Left lung (tissue), 10 donors: ENCODE measurements around the gene CCNYL1. TPM values are rescaled to one million over a fixed set of nuclear protein-coding genes. Genes with fewer than 3 reads are reported as not detected.

Source experiments
- ATAC-seq: fragments of 200-7000 bp; cut with Tn5 transposase; one replicate; pipeline ENCODE4 v1.9.1; 2020; ENCODE audit warnings: moderate library complexity
- DNase-seq, 4 donors: peaks; one replicate each; pipeline ENCODE4 v3.0.0-alpha.2; 2013 to 2020
- H3K27ac ChIP-seq, 2 donors: fragments of 200-600 bp; sonication (generic) in 1 of 2; one replicate each; pipeline versions ENCODE4 v1.5.0 to v1.8.0; 2020 to 2021
- H3K27me3 ChIP-seq, 2 donors: fragments of 200-600 bp; sonication (generic) in 1 of 2; one replicate each; pipeline versions ENCODE4 v1.5.0 to v1.8.0; 2020 to 2021
- H3K36me3 ChIP-seq, 2 donors: fragments of 200-600 bp; sonication (generic) in 1 of 2; one replicate each; pipeline versions ENCODE4 v1.5.0 to v1.8.0; 2020 to 2021
- H3K4me1 ChIP-seq, 2 donors: fragments of 200-600 bp; one replicate each; pipeline ENCODE4 v1.8.0; 2021
- H3K4me3 ChIP-seq, 2 donors: fragments of 200-600 bp; sonication (generic) in 1 of 2; one replicate each; pipeline versions ENCODE4 v1.5.0 to v1.8.0; 2020 to 2021; ENCODE audit warnings: mild to moderate bottlenecking in 1 of 2
- H3K9me3 ChIP-seq, 2 donors: fragments of 200-600 bp; sonication (generic) in 1 of 2; one replicate each; pipeline versions ENCODE4 v1.5.0 to v1.8.0; 2020 to 2021
- intact Hi-C, 2 donors: fragments of 100-400 bp; cut with DNase I; formaldehyde crosslinking; loops; one replicate each; pipeline versions ENCODE4 v1.11.2 to v1.14.2; 2022
- polyA plus RNA-seq, 6 donors: library from polyadenylated mRNA; unstranded; fragments of 120-200 nt; gene quantifications; one replicate each; pipeline ENCODE4 v1.2.1, GENCODE V29; 2013; ENCODE audit not compliant: insufficient read length in 6 of 6
- total RNA-seq, 2 donors: library from RNA; stranded (reverse); fragmentation: NEBNext Ultra II Directional; extraction: Animal tissue kit (Norgen Biotek cat#: 25700); gene quantifications; one replicate each; pipeline ENCODE4 v1.2.1, GENCODE V29; 2021
- TF ChIP-seq, protein P1 (sequence below), 2 donors: fragments of 200-600 bp; sonication (generic) in 1 of 2; IDR thresholded peaks; one replicate each; pipeline versions ENCODE4 v1.5.0 to v1.8.0; 2021; ENCODE audit warnings: antibody characterized with exemption in 2 of 2
- donor health status: DM: no; HTN: yes; CAD: no.
- donor health status: DM: no; HTN: no; CAD: no.

CCNYL1 gene
- total and polyA plus RNA-seq, 8 donors: 18.8 to 33.2 (median 24.2) TPM

DNA sequence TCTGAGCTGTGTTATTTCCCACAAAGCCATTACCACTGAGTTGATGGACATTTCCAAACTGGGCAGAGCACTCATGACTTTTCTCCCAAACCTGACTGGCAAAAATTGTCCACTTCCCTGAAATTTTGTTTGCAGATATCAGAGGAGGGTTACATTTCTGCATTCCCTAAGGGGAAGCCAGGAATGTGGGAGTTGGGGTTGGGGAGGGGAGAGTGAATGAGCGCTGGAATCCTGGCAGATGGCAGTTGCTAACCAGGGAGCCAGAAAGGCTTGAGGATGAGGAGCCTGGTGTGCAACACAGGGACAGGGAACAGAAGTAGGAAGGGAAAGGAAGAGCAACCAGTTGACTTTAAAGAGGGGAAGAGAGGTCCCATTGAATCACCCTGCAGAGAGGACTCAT lies 14.0 kb upstream of the CCNYL1 start:
- no peak for ATAC-seq

DNA sequence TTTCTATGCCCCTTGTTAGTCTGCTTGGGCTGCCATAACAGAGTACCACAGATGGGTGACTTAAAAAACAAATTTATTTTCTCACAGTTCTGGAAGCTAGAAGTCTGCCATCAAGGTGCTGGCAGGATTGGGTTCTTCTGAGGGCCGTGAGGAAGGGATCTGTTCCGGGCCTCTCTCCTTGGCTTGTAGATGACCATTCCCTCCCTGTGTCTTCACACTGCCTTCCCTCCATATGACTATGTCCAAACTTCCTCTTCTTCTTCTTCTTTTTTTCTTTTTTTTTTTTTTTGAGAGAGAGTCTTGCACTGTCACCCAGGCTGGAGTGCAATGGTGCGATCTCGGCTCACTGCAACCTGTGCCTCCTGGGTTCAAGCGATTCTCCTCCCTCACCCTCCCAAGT lies 13.1 kb upstream of the CCNYL1 start:
- Histone ChIP-seq H3K27me3 (no peaks in the 10 kb centered on the region), H3K4me3 (no peak overlapping the region), H3K36me3 (no peaks in the 10 kb centered on the region), H3K9me3 (no peaks in the 10 kb centered on the region), H3K4me1 (peaks cover 0 to 11% of the 10 kb centered on the region in 2 donors), H3K27ac (peak overlapping the region in 1 of 2 donors; percentile 50)
- DNase-seq (no peak), ATAC-seq (peak; percentile 29)
- TF ChIP-seq, protein P1, sequence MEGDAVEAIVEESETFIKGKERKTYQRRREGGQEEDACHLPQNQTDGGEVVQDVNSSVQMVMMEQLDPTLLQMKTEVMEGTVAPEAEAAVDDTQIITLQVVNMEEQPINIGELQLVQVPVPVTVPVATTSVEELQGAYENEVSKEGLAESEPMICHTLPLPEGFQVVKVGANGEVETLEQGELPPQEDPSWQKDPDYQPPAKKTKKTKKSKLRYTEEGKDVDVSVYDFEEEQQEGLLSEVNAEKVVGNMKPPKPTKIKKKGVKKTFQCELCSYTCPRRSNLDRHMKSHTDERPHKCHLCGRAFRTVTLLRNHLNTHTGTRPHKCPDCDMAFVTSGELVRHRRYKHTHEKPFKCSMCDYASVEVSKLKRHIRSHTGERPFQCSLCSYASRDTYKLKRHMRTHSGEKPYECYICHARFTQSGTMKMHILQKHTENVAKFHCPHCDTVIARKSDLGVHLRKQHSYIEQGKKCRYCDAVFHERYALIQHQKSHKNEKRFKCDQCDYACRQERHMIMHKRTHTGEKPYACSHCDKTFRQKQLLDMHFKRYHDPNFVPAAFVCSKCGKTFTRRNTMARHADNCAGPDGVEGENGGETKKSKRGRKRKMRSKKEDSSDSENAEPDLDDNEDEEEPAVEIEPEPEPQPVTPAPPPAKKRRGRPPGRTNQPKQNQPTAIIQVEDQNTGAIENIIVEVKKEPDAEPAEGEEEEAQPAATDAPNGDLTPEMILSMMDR (IDR thresholded peaks at IDR 0.05): no peak
- intact Hi-C loops: no loop called here

More for the DNA sequence above, 14.0 kb upstream of the CCNYL1 start:
- no peak for DNase-seq
- Histone ChIP-seq H3K27me3 (no peaks in the 10 kb centered on the region), H3K4me3 (no peak overlapping the region), H3K4me1 (peaks cover 0 to 11% of the 10 kb centered on the region in 2 donors), H3K27ac (no peak overlapping the region), H3K36me3 (no peaks in the 10 kb centered on the region), H3K9me3 (no peaks in the 10 kb centered on the region)
- intact Hi-C loops: no loop called here
- TF ChIP-seq, protein P1 (IDR thresholded peaks at IDR 0.05): no peak

DNA sequence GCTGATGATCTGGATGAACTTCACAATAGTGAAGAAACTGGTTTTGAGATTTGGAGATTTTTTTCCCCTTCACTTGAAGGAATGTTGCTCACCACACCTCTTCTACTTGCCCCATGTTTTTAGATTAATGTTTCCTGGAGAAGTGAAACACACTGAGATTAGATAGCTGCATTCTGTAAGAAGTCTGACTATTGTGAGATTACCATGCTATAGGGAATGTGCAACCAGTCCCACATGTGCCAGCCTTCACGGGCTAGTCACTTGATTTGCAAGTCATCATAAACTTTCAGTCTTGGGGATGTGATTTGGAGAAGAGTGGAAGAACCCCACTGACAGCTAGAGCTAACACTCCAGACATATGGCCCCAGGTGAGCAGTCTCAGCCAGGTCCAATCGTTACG lies 7.4 kb upstream of the CCNYL1 start:
- intact Hi-C loops: no loop called here
- H3K4me3 ChIP-seq: no peak overlapping the region
- no peak for DNase-seq
- H3K4me1 ChIP-seq: no peaks in the 10 kb centered on the region
- no peak overlapping the region for H3K27ac ChIP-seq
- H3K36me3 ChIP-seq: no peaks in the 10 kb centered on the region
- no peaks in the 10 kb centered on the region for H3K27me3 ChIP-seq
- no peaks in the 10 kb centered on the region for H3K9me3 ChIP-seq
- TF ChIP-seq, protein P1 (IDR thresholded peaks at IDR 0.05): no peak
- ATAC-seq: no peak

DNA sequence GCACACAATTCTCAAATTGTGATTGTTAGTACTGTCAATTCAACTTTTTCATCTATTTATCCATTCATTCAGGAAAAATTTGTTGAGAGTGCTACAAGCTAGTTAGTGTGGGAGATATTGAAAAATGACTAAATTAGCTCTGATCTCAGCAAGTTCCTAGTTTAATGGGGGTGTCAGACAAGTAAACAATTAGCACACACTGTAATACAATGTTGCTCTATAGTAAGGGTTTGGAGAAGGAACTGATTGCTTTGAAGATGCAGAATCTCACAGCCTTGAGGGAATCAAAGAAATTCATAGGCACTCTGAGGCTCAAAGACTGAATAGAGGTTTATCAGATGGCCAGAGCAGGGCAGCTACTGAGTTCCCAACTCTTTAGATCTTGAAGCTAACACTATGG lies 6.8 kb upstream of the CCNYL1 start:
- DNase-seq (no peak), ATAC-seq (no peak)
- intact Hi-C loops: no loop called here
- H3K4me1 ChIP-seq: no peaks in the 10 kb centered on the region
- no peaks in the 10 kb centered on the region for H3K36me3 ChIP-seq
- H3K27me3 ChIP-seq: no peaks in the 10 kb centered on the region
- H3K9me3 ChIP-seq: no peaks in the 10 kb centered on the region
- H3K27ac ChIP-seq: no peak overlapping the region
- TF ChIP-seq, protein P1 (IDR thresholded peaks at IDR 0.05): no peak
- no peak overlapping the region for H3K4me3 ChIP-seq

DNA sequence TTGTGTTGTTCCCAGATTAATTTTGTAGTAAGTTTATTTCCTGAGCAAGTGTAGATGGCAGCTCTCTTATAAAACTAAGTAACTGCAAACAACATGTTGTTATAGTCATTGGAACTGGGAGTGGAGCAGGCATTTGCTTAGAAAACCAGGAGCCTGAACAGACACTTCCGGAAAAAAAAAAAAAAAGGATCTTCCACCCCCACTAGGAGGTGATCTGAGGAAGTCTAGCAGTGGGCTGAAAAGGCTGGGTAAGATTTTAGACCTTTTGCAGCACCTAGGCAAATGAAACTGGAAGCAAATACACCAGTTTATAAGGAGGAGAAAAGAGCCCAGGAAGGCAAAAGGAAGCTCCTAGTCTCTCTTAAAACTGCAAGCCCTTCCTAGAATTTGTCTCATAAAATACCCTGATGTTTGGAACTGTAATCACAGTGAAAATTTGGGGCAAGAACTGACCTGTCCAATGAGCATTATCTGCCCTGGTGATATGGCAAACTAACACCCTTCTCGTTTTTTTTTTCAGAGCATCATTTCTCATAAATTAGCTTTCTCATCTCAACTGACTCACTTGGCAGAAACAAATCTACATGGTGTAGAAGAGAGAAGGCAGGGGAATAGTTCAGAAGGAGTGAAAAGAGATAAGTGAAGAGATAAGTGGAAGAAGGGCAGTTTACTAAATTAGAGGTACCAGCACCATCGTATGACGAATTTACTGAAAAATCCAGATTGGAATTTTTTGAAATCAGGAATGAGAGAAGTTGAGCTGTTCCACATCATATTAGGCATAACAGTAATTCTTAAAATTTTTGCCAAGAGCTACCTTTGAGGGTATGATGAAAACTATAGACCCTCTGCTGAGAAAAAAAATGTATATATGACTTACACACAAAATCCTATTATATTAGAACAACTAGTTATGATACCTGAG lies 4.2 kb upstream of the CCNYL1 start:
- no peaks in the 10 kb centered on the region for H3K27me3 ChIP-seq
- H3K36me3 ChIP-seq: no peaks in the 10 kb centered on the region
- intact Hi-C loops: no loop called here
- no peaks in the 10 kb centered on the region for H3K9me3 ChIP-seq
- H3K4me3 ChIP-seq: no peak overlapping the region
- TF ChIP-seq, protein P1 (IDR thresholded peaks at IDR 0.05): no peak
- peaks cover 0 to 6% of the 10 kb centered on the region in 2 donors for H3K4me1 ChIP-seq
- no peak overlapping the region for H3K27ac ChIP-seq
- DNase-seq (no peak), ATAC-seq (no peak)
